ENCODE data around the gene KCNH1.
"Not testable (repeated sequence)": the region's sequence is repeated elsewhere in the genome, so short reads cannot be mapped to it uniquely, and the experiment has no call there.

Gene KCNH1

DNA sequence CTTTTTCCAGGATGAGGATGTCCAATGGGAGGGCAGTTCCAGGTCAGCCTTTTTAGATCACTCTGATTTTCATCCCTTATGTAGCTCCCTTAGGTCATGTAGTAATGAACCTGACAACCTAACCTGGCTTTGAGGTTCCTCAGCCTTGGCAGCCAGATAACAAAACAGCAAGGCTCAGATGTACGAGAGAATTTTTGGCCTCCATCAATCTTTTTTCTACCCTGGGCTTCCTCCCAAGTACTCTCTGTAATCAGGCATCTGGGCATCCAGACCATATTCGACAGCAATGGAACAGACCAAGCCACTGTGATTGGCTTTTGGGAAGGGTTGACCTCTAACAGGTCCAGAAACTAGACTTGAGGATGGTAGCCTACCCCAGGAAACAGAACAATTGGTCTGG, 38.6 kb downstream of the KCNH1 start:
- DNase-seq (ENCODE audit: low read depth), result no peak

DNA sequence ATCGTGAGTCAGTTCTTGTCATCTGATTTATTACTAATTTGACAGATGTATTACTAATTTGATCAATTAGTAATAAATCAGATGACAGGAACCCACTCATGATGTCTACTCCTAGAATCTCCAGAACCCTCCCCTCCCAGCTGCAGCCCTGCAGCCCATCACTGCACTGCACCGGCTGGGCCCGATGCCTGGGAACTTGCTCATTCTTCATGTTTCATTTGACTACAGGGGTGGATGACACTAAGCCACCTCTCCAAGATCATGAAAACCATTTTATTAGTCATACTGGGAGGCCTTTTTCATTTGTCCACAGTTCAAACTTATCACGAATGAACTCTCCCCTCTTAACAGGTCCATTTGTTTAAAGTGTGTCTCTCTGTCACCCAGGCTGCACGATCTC, 41.0 kb downstream of the KCNH1 start:
- no peak for DNase-seq (ENCODE audit: low read depth)

DNA sequence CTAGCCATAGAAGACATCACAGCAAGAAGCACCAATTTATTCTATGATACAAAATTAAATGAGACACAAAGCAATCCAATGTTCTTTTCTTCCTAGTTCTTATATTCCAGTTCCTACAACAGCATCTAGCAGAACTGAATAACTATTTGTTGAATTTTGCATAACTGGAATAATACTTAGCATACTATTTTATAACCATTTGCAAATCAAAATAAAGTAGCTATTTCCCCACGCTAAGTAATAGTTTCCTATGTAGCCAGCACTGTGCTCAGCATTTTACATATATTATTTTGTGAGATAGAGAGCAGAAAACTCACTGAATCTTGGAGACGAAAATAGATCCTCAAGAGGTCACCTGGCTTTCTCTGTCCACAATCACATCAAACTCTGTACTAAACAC, 42.1 kb downstream of the KCNH1 start:
- DNase-seq (ENCODE audit: low read depth), result no peak

DNA sequence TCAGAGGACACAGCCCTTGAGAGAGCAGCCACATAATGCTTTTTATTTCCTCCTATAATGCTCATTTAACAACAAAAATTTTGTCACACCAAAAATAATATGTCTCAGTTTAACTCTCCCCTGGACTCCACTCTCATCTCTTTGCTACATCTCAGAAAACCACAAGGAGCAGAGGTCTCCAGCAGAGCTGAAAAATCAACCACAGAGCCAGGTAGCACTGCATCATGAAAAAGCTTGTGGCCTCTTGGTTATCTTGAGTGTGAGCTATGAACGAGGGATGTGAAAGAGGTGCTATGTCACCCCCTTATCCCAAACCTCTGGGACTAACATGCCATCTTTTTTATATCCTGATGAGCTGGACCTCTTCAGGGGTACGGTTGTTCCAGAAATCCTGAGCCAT, 44.4 kb downstream of the KCNH1 start:
- no peak for DNase-seq (ENCODE audit: low read depth)

DNA sequence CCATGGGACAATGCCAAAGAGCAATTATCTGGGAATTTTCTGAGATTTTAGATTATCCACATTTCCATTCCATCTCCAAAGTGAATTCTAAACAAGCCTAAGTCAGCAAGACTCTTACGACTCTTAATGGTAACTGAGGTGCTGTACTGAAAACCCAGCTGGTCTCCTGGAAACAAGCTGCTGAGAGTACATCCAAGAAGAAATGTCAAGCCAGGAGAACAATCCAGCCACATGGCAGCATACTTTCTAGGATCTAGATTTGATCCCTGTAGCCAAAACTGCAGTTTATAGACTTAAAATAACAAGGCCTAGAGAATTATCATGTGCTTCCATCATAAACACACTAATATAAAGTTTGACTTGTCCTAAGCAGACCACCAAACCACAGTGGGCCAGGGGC, 45.8 kb downstream of the KCNH1 start:
- no peak for DNase-seq (ENCODE audit: low read depth)

DNA sequence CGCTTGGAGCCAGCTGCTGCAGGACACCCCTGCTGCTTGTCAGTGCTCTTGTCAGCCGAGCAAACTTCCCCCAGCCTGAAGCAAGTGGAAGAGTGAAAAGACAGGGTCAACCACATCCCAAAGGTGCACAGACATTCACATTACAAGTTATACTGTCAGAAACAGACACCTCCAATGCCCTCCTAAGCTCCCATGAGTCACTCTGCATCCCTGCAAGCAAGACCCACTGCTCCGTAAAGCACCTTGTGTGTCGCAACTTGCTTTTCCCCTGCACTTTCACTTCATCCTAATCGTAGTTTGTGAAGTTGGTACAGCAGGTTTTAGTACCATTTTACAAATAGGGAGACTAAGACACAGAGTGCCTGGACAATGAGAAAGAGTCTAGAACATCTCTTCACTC, 51.1 kb downstream of the KCNH1 start:
- no peak for DNase-seq (ENCODE audit: low read depth)

DNA sequence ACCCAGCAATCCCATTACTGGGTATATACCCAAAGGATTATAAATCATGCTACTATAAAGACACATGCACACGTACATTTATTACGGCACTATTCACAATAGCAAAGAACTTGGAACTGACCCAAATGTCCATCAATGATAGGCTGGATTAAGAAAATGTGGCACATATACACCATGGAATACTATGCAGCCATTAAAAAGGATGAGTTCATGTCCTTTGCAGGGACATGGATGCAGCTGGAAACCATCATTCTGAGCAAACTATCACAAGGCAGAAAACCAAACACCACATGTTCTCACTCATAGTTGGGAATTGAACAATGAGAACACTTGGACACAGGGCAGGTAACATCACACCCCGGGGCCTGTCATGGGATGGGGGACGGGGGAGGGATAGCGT, 52.5 kb downstream of the KCNH1 start:
- DNase-seq (ENCODE audit: low read depth), result not testable (repeated sequence)

DNA sequence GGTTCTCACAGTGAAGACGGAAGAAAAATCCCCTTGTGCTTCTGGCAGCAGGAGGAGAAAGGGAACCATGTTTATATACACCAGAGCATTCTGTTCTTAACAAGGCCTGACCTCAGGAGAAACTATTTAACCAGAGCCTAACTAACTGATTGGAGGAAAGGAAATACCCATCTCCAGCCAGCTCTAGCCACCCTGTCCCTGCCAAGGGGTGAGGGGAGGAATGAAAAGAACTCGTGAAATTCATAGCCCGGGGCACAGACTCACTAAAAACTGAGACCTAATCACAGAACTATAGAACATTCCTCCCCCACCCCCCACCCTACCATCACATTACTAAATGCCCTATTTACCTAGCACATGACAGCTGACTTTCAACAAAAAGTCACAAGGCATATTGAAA, 65.0 kb downstream of the KCNH1 start:
- no peak for DNase-seq (ENCODE audit: low read depth)

DNA sequence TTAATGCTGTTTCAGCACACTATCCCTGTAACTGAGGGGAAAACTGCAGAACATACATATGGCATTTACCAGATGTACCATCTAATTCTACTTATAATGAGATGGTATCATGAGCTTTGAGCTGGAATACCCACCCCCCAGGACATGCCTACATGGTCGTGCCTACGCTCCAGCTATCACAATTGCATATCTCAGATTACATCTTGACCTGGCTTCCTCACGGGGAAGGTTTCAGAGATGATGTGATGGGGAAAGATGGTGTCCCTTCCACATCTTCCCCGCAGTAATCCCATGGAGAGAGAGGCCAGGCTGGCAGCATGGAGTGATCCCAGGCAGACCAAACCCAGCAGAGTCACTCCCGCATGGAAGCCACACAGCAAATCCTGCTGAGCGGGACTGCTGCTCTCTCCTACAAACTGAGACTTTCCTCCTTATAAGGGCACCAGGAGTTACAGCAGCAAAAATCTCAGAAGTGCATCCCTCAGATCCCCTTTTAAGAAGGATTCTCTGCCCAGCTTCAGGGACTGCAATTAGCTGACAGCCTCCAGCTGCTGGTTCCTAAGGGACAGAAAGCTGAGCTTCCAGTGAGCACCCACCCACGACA, 67.1 kb downstream of the KCNH1 start:
- DNase-seq (ENCODE audit: low read depth), result no peak

DNA sequence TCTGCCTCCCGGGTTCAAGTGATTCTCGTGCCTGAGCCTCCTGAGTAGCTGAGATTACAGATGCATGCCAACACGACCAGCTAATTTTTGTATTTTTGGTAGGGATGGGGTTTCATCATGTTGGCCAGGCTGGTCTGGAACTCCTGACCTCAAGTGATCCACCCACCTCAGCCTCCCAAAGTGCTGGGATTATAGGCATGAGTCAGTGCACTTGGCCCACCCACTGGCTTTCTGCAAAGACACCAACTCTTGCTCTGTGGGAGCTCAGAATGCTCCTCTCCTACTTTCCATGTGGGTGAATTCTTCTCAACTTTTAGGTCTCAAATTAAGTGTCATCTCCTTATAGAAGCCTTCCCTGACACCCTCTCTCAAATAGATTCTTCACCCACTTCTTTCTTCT, 92.1 kb downstream of the KCNH1 start:
- DNase-seq (ENCODE audit: low read depth), result not testable (repeated sequence)

DNA sequence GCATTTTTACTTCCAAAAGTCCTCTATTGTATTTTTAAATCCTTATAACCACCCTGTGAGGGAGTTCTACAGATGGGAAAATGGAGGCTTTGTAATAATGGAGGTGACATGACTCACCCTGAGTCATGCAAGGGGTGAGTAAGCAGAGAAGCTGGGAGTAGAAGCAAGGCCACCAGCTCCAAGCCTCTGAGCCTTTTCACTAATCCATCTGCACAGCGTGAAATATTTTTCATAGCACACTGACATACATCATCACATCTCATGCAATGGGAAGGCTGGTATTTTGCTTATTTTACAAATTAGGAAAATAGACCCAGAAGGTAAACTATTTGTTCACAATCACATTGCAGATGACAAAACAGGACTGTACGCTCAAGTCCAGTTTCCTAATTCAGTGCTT, 96.9 kb downstream of the KCNH1 start:
- DNase-seq (ENCODE audit: low read depth), result no peak

DNA sequence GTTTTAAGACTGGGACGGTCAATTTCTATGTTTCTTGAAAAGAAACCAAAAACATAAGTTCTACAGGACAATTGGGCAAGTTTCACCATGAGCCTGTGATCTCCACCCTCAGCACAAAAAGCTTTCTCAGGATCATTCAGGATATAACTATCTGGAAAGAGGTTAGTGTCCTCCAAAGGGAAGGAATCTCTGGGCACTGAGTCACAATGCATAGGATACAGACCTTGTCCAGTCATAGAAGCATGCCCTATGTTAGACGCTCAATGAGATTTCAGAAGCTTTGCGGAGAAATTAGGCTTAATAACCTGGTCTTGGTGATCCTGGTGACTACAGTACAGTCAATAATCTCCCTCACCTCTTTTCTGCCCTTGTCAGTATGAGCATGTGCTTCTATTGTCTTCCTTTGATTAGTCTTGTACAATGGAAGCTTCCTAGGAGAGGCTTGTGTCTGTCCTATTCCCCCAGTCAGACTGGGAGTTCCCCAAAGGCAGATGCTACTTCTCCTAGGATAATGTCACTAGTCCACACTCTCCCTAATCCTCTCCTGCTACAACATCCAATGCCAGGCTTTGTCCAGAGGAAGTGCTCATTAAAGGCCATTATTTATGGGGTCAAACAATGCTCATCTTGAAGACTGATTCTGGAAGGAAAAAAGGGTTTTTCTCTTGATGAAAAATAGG, 97.4 kb downstream of the KCNH1 start:
- no peak for DNase-seq (ENCODE audit: low read depth)

DNA sequence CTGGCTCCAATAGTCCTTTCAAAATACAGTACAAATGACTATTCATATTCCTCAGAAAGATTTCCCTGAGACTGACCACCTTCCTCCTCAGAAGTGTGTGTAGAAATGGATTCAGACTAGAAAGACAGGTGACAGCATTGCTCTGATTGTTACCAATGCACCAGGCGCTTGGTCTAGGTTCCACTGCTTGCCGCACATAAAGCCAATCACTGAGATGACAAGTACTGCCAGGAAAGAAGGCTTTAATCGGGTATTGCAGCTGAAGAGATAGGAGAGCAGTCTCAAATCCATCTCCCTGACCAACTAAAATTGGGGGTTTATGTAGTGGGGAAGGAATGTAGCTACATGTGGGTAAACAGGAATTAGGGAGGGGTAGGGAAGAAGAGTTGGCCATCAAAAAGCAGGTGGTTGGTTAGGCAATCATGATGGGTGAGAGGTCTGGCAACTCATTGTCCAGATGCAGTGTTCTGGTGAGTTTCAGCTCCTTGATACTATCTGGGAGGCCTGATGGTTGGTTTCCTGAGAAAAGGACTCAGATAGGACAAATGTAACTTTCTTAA, 98.0 kb downstream of the KCNH1 start:
- no peak for DNase-seq (ENCODE audit: low read depth)

DNA sequence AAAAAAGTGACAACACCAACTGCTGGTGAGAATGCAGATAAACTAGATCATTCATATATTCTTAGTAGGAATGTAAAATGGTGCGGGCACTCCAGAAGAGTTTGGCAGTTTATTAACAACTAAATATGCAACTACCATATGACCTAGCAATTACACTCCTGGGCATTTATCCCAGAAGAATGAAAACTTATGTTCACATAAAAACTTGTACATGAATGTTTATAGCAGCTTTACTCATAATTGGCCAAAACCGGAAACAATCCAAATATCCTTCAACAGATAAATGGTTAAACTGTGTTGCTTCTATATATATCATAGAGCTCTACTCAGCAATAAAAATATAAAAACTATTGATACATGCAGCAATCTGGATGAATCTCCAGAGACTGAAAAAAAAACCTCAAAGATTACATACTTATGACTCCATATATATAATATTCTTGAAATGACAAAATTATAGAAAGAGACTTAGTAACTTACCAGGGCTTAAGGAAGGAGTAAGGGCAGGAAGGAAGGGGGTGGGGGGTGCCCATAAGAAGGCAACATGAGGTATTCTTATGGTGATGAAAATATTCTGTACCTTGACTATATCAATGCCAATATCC, 99.9 kb downstream of the KCNH1 start:
- DNase-seq (ENCODE audit: low read depth), result no peak

DNA sequence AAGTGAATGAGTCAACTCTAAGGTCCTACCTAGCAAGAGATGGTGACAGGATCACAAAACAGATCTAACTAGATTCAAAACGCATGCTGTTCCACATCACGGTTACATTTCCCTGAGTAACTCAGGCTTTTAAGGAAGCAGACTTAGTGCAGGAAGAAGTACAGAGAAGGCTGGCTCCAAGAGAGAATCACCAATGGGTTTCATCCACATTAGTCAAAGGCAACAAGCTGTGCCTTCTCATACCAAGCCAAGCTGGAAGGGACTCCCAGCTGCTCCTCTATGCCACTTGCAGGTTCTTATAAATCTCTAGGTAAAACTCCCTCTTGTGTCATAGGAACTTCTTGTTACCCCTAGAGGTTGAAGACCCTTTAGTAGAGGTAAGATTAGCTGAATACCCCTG, 109.0 kb downstream of the KCNH1 start:
- no peak for DNase-seq (ENCODE audit: low read depth)

DNA sequence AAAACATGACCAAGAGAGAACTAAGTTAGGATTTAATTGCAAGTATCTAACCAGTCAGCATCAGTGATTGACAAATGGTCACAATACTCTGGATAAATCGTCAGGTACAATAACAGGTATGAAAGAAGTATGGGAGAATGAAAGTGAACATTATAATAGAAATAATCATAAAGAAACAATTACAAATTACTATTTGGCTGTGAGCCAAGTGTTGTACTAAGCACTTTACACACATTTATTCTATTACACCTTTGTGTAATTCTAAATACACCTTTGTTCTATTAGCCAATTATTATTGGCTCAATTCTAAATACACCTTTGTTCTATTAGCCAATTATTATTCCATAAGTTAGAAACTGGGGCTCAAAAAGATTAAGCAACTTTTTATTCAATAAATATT, 114.7 kb downstream of the KCNH1 start:
- no peak for DNase-seq (ENCODE audit: low read depth)

DNA sequence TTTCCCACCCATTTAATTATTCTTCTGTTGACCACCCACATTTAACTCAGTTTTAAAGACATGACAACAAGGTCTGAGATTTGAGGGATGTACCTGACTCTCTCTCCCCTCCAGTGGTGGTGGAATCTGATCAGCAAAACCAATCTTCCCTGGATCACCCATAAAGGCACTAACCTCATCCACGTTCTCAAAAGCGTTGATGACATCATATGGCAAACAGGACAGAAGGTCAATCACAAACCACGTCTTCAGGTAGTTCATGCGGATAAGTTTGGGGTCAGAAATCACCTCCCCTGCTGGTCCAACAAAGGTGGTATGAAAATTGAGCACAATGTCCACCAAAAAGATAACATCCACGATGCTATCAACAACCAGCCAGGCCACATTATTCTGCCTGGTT, 115.3 kb downstream of the KCNH1 start:
- no peak for DNase-seq (ENCODE audit: low read depth)

DNA sequence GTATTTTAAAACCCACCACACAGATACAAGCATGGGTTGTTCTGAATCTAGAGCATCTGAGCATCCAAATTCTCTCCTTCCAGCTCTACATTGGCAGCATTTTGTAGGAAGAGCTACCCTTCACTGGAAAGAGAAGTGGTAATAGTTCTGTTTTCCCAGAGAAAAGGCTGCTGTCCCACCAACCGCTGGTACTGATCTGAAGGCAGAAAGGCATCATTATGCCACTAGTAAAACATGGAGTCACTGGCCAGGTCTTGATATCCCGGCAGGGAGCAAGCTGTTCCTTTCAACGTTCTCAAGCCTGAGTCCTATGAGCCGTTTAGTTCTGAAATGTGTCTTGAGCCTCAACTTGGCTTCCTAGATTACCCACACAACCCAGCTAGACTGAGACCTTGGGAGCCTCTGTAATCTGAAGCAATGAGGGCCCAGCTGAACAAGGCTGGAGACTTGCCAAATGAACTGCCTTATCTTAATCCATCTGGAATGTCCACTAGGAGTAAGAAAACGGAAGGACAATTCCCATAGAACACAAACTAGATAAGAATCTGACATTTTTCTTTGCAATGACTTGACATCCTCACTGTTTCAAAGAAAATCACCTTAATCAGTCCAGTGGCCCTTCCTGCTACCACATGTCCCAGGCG, 116.8 kb downstream of the KCNH1 start:
- no peak for DNase-seq (ENCODE audit: low read depth)

DNA sequence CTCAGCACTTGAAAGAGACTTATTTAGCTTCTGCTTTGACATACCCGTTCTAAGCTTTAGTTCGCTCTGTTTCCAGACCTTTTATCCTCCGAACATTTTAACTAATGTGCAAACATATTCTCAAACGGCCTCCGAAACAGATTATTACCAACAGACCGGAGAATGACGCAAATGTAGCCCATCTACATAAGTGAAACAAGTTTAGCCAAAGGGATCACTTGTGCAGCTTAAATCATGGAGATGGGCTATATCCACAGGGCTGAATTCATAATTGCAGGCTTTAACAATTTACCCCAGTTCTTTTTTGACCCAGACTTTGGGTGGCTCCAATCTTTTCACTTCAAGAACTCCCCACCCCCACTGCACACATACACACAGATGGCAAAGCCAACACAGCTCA, 119.7 kb downstream of the KCNH1 start:
- no peak for DNase-seq (ENCODE audit: low read depth)

DNA sequence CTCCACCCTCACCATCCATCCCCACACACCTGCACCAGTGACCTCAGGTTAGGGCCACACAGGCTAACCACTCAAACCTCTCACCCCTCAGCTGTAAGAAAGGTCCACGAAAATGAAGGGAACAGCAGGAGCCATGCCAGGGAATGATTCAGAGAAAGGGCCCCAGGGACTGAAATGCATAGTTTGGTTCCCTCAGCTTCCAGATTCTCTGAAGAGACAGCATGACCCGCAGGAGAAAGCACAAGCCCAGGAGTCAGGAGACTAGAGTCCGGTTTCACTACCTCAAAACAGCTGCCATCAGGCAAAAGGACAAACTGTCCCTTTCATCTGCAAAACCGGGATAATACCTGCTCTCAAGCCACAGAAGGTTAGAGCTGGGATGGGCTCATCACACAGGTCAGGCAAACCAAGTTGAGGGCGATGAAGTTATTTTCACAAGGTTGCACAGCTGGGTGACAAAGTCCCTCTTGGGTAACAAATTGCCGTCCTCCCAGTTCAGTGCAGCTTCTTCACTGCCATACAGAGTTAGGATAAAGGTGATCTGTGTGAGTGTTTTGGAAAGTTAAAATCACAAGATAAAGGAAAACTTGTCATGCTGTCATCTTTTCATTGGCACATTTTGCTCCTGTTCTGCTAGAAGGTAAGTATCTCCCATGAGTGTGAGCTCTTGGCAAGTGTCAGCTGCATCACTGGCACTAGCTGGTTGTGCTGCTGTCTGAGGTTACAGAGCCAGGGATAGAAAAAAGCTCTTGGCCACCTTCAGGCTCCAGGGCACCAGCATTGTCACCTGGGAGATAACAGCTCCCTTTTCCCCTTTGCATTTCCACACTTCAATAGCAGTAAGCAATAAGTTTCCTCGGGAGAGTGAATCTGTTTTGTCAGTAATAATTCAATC, 120.4 kb downstream of the KCNH1 start:
- DNase-seq (ENCODE audit: low read depth), result no peak

DNA sequence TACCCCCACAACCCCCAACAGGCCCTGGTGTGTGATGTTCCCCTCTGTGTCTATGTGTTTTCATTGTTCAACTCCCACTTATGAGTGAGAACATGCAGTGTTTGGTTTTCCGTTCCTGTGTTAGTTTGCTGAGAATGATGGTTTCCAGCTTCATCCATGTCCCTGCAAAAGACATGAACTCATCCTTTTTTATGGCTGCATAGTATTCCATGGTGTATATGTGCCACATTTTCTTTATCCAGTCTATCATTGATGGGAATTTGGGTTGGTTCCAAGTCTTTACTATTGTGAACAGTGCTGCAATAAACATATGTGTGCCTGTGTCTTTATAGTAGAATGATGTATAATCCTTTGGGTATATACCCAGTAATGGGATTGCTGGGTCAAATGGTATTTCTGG, 122.8 kb downstream of the KCNH1 start:
- not testable (repeated sequence) for DNase-seq (ENCODE audit: low read depth)

DNA sequence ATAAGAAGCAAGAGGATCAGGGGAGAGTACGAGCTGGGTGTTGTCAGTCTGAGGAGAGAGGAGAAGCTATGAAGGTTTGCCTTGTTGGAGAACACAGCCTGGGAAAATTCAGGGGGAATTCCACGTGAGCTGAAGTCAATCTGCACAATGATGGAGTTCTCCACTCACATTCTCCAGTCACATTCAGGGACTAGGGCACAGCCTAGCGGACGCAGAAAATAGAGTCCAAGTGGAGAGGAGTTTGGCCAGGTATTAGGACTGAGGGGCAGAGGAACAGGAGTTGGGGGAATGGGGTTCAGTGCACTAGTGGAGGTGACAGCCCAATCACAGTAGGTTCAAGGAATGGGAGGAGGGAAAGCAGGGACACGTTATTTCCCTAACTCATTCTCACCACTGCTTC, 124.0 kb downstream of the KCNH1 start:
- no peak for DNase-seq (ENCODE audit: low read depth)
